ENCODE results near the gene RBBP8NL. TPM values are rescaled to one million over a fixed set of nuclear protein-coding genes. Genes with fewer than 3 reads are reported as not detected.

RBBP8NL gene
- polyA plus RNA-seq, 3 donors: not detected

- peaks cover 2 to 9% of the 10 kb centered on the region in 2 donors for H3K4me1 ChIP-seq (ENCODE audit: control insufficient read depth in 1 of 2, insufficient read depth in 2 of 2, low read length in 2 of 2)
- H4K20me1 ChIP-seq (ENCODE audit: insufficient read depth, low read length): no peaks in the 10 kb centered on the region
- Mint-ChIP-seq H3K36me3 (no peaks in the 10 kb centered on the region), H3K4me1 (no peaks in the 10 kb centered on the region), H3K27ac (no peak overlapping the region), H3K27me3 (ENCODE audit: low read depth in 3 of 3) (peaks cover 18 to 44% (median 33%) of the 10 kb centered on the region in 3 donors), H3K4me3 (no peak overlapping the region), H3K9me3 (peaks cover 0 to 1% (median 0%) of the 10 kb centered on the region in 7 donors)
- H3K27me3 ChIP-seq (ENCODE audit: control insufficient read depth in 2 of 2, insufficient read depth in 2 of 2, low read length in 2 of 2): peaks cover 11 to 29% of the 10 kb centered on the region in 2 donors
- no peak overlapping the region for H3K4me3 ChIP-seq (replicated peaks in 1 of 3; ENCODE audit: low read depth in 2 of 3, low read length in 3 of 3)
- DNase-seq: no peak
- WGBS (ENCODE audit: insufficient coverage): 93% methylated on average over 33 of the region's 34 CpGs
- no peak overlapping the region for H2AFZ ChIP-seq (ENCODE audit: insufficient read depth, low read depth, low read length, poor library complexity, severe bottlenecking)
- H3K79me2 ChIP-seq (ENCODE audit: insufficient read depth, low read length): no peaks in the 10 kb centered on the region
- no peaks in the 10 kb centered on the region for H3K36me3 ChIP-seq (replicated peaks in 1 of 2; ENCODE audit: control insufficient read depth in 1 of 2, insufficient read depth in 2 of 2, low read length in 2 of 2)
- no peaks in the 10 kb centered on the region for H3K9me3 ChIP-seq (replicated peaks in 1 of 2; ENCODE audit: control insufficient read depth in 1 of 2, insufficient read depth in 1 of 2, low read length in 2 of 2)
- H3K27ac ChIP-seq (ENCODE audit: low read depth in 1 of 2, low read length in 2 of 2): no peak overlapping the region
- TF ChIP-seq CTCF (IDR thresholded peaks at IDR 0.05): no peak
- intact Hi-C loops (cut with micrococcal nuclease): no loop called here
- no peak overlapping the region for H3K9ac ChIP-seq (ENCODE audit: insufficient read depth, low read length, poor library complexity, severe bottlenecking)
- H3K4me2 ChIP-seq (replicated peaks; ENCODE audit: extremely low read depth, low read length, poor library complexity, severe bottlenecking): no peak overlapping the region
Observed at GRCh38 chr20:62361799-62362589, 65.3 kb downstream of the RBBP8NL start.

GRCh38 chr20:62360854-62361798, 66.2 kb downstream of the RBBP8NL start:
- intact Hi-C loops (cut with micrococcal nuclease): no loop called here
- H3K9me3 Mint-ChIP-seq: peaks cover 0 to 1% (median 0%) of the 10 kb centered on the region in 7 donors
- no peak overlapping the region for H3K4me3 ChIP-seq (replicated peaks in 1 of 3; ENCODE audit: low read depth in 2 of 3, low read length in 3 of 3)
- H3K4me1 ChIP-seq (ENCODE audit: control insufficient read depth in 1 of 2, insufficient read depth in 2 of 2, low read length in 2 of 2): peaks cover 0 to under 1% of the 10 kb centered on the region in 2 donors
- no peaks in the 10 kb centered on the region for H3K4me1 Mint-ChIP-seq
- no peaks in the 10 kb centered on the region for H3K36me3 ChIP-seq (replicated peaks in 1 of 2; ENCODE audit: control insufficient read depth in 1 of 2, insufficient read depth in 2 of 2, low read length in 2 of 2)
- H3K4me3 Mint-ChIP-seq: no peak overlapping the region
- no peak overlapping the region for H3K27ac Mint-ChIP-seq
- H4K20me1 ChIP-seq (ENCODE audit: insufficient read depth, low read length): no peaks in the 10 kb centered on the region
- H3K27ac ChIP-seq (ENCODE audit: low read depth in 1 of 2, low read length in 2 of 2): no peak overlapping the region
- peaks cover 5 to 26% of the 10 kb centered on the region in 2 donors for H3K27me3 ChIP-seq (ENCODE audit: control insufficient read depth in 2 of 2, insufficient read depth in 2 of 2, low read length in 2 of 2)
- DNase-seq: no peak
- peaks cover 14 to 44% (median 34%) of the 10 kb centered on the region in 3 donors for H3K27me3 Mint-ChIP-seq (ENCODE audit: low read depth in 3 of 3)
- no peaks in the 10 kb centered on the region for H3K9me3 ChIP-seq (replicated peaks in 1 of 2; ENCODE audit: control insufficient read depth in 1 of 2, insufficient read depth in 1 of 2, low read length in 2 of 2)
- no peak overlapping the region for H3K9ac ChIP-seq (ENCODE audit: insufficient read depth, low read length, poor library complexity, severe bottlenecking)
- WGBS (ENCODE audit: insufficient coverage): 89% methylated on average over 17 of the region's 25 CpGs
- no peaks in the 10 kb centered on the region for H3K36me3 Mint-ChIP-seq
- H3K4me2 ChIP-seq (replicated peaks; ENCODE audit: extremely low read depth, low read length, poor library complexity, severe bottlenecking): no peak overlapping the region
- no peaks in the 10 kb centered on the region for H3K79me2 ChIP-seq (ENCODE audit: insufficient read depth, low read length)
- H2AFZ ChIP-seq (ENCODE audit: insufficient read depth, low read depth, low read length, poor library complexity, severe bottlenecking): no peak overlapping the region
- no peak for TF ChIP-seq CTCF (IDR thresholded peaks at IDR 0.05)
